Breast epithelium (tissue), 4 donors: ENCODE measurements around the gene CD44. TPM values are rescaled to one million over a fixed set of nuclear protein-coding genes. Genes with fewer than 3 reads are reported as not detected.
A peak's percentile ranks its signal among the peaks of the same experiment; 100 is the strongest.

Source experiments
- DNase-seq, 2 donors: peaks; one replicate each; pipeline ENCODE4 v3.0.0-alpha.2; 2019; ENCODE audit warnings: low spot score in 2 of 2
- H3K27ac ChIP-seq, 2 donors: fragments of 200-600 bp; sonication (generic) in 1 of 2; one replicate each; pipeline ENCODE4 v1.5.1; 2016 to 2019; ENCODE audit warnings: mild to moderate bottlenecking in 1 of 2
- H3K27me3 ChIP-seq, 2 donors: fragments of 200-600 bp; sonication (generic) in 1 of 2; one replicate each; pipeline versions ENCODE4 v1.5.1 to v1.6.0; 2017 to 2019; ENCODE audit warnings: control low read depth in 1 of 2, mild to moderate bottlenecking in 1 of 2
- H3K36me3 ChIP-seq: fragments of 200-600 bp; one replicate; pipeline ENCODE4 v1.5.1; 2019
- H3K4me1 ChIP-seq, 2 donors: fragments of 200-600 bp; sonication (generic); one replicate each; pipeline ENCODE4 v1.5.1; 2016 to 2019; ENCODE audit warnings: control low read depth in 1 of 2
- H3K4me3 ChIP-seq, 3 donors: fragments of 200-600 bp; sonication (generic); 1 replicate in 2 of 3; 2 replicates in 1 of 3; pipeline ENCODE4 v1.5.1; 2016 to 2019; ENCODE audit warnings: mild to moderate bottlenecking in 3 of 3, moderate library complexity in 2 of 3
- H3K9me3 ChIP-seq, 2 donors: fragments of 200-600 bp; sonication (generic) in 1 of 2; one replicate each; pipeline ENCODE4 v1.5.1; 2016 to 2019; ENCODE audit warnings: control low read depth in 1 of 2
- POLR2A ChIP-seq: fragments of 450-650 bp; IDR thresholded peaks from one replicate; pipeline ENCODE4 v1.6.1; 2016; ENCODE audit warnings: antibody characterized with exemption, mild to moderate bottlenecking, moderate library complexity
- POLR2AphosphoS5 ChIP-seq, 3 donors: sonication (generic); formaldehyde crosslinking; IDR thresholded peaks; one replicate each; pipeline ENCODE4 v1.6.1; 2017; ENCODE audit warnings: antibody characterized with exemption in 3 of 3
- intact Hi-C: fragments of 100-400 bp; cut with DNase I; formaldehyde crosslinking; loops from one replicate; pipeline ENCODE4 v1.15.1; 2023; ENCODE audit warnings: low total_unique reads
- total RNA-seq, 3 donors: library from RNA; depleted of rRNA; stranded (reverse); fragments of >200 nt; gene quantifications; one replicate each; pipeline ENCODE4 v1.1.0, GENCODE V29; 2016
- TF ChIP-seq, protein P1 (sequence below), 3 donors: fragments of 450-650 bp; IDR thresholded peaks; one replicate each; pipeline ENCODE4 v1.5.1; 2016 to 2017; ENCODE audit warnings: antibody characterized with exemption in 3 of 3, mild to moderate bottlenecking in 3 of 3, moderate library complexity in 3 of 3

CD44 gene
- total RNA-seq, 3 donors from 2014 or later, result 255 to 348 (median 269) TPM

DNA sequence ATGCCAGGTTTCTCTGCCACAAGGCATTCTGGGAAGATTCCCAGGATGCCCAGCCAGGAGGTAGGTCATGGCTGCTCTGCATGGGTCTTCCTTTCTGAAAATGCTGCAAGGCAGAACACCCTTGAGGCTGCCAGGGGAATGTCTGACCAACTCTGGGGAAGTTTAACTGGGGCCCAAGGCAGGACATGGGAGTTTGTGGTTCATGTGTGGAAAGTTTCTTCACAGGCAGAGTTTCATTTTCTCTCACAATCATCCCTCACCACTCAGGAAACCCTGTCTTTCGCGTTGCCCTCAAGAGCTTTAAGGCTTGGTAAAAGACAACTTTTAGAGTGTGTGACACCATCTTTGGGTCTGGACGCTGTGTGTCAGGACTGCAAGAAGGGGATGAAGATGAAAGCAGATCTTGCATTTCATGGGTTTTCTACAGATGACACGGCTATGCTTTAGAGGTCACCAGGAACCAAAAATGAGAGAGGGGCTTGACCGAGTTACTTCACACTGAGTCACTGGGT lies 133.5 kb downstream of the CD44 start:
- DNase-seq, result no peak
- Histone ChIP-seq H3K9me3 (no peaks in the 10 kb centered on the region), H3K27ac (no peak overlapping the region), H3K36me3 (no peaks in the 10 kb centered on the region), H3K4me3 (no peak overlapping the region), H3K27me3 (no peaks in the 10 kb centered on the region), H3K4me1 (no peaks in the 10 kb centered on the region)
- intact Hi-C loops, result no loop called here
- TF ChIP-seq POLR2AphosphoS5 (IDR thresholded peaks at IDR 0.05) (no peak), POLR2A (no peak)
- TF ChIP-seq, protein P1, sequence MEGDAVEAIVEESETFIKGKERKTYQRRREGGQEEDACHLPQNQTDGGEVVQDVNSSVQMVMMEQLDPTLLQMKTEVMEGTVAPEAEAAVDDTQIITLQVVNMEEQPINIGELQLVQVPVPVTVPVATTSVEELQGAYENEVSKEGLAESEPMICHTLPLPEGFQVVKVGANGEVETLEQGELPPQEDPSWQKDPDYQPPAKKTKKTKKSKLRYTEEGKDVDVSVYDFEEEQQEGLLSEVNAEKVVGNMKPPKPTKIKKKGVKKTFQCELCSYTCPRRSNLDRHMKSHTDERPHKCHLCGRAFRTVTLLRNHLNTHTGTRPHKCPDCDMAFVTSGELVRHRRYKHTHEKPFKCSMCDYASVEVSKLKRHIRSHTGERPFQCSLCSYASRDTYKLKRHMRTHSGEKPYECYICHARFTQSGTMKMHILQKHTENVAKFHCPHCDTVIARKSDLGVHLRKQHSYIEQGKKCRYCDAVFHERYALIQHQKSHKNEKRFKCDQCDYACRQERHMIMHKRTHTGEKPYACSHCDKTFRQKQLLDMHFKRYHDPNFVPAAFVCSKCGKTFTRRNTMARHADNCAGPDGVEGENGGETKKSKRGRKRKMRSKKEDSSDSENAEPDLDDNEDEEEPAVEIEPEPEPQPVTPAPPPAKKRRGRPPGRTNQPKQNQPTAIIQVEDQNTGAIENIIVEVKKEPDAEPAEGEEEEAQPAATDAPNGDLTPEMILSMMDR (IDR thresholded peaks at IDR 0.05), result no peak

DNA sequence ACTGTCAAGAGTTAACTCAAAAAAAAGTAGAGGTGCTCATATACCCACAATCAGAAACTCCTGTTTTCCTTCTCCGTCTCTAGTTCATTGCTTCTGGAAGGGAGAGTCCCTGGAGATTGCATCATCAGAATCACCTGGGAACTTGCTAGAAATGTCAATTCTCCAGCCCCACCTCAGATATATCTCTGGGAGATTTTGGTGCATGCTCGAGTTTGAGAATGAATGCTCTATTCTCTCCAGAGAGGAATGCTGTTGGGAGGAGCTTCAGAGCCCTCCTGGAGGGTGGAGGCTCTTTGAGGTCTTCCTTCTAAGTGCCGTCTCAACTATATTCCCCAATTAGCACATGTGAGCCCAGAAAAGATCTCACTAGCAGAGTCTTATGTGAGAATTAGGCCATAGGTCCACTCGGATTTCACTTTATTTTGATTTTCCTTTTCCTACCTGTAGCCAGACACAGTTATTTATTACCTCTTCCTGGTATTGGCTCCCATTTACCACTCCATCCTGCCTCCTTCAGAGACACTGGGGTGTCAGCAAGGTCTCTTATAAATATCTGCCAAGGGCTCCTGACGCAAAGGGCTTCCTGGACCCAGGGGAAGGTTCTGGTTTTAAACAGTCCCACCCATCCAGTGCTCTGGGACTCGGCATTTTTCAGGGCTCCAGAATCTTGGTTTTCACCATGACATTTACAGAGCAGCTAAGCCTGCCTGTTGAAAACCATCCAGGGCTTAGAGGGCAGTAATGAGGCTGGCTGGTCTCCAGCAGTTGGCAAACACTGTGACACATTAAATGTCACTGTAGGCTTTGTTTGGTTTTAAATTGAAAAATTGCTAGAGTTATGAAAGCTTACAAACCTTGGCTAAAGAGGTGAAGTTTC lies 136.2 kb downstream of the CD44 start:
- Histone ChIP-seq H3K9me3 (no peaks in the 10 kb centered on the region), H3K4me3 (no peak overlapping the region), H3K36me3 (no peaks in the 10 kb centered on the region), H3K4me1 (no peaks in the 10 kb centered on the region), H3K27ac (peak overlapping the region; percentile 82 to 87), H3K27me3 (no peaks in the 10 kb centered on the region)
- intact Hi-C loops, result no loop called here
- peak; percentile 81 to 82 for DNase-seq
- no peak for TF ChIP-seq POLR2AphosphoS5 (IDR thresholded peaks at IDR 0.05)
- TF ChIP-seq, protein P1 (IDR thresholded peaks at IDR 0.05), result no peak
- no peak for TF ChIP-seq POLR2A

DNA sequence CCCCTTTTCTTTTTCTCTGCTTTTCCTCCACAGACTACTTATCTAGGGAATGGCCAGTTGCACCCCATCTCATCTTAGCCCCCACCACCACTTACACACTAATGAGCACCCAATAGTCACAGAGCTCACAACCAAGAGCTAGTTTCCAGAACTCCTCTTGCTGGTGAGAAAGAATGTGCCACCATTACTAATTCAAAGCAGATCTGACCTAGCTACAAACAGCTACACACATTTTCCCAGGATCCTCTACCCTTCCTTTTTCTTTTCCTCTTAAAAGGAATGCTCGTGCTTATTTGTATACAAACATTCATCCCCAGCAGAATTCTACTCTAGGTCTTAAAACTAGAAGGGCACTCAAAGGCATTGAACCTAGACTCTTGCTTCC lies 136.8 kb downstream of the CD44 start:
- no peak overlapping the region for H3K4me3 ChIP-seq
- H3K9me3 ChIP-seq, result no peaks in the 10 kb centered on the region
- DNase-seq, result no peak
- no peaks in the 10 kb centered on the region for H3K36me3 ChIP-seq
- H3K27me3 ChIP-seq, result no peaks in the 10 kb centered on the region
- no peaks in the 10 kb centered on the region for H3K4me1 ChIP-seq
- no peak for TF ChIP-seq POLR2AphosphoS5 (IDR thresholded peaks at IDR 0.05)
- TF ChIP-seq, protein P1 (IDR thresholded peaks at IDR 0.05), result no peak
- TF ChIP-seq POLR2A, result no peak
- intact Hi-C loops, result no loop called here
- peak overlapping the region; percentile 82 to 87 for H3K27ac ChIP-seq

DNA sequence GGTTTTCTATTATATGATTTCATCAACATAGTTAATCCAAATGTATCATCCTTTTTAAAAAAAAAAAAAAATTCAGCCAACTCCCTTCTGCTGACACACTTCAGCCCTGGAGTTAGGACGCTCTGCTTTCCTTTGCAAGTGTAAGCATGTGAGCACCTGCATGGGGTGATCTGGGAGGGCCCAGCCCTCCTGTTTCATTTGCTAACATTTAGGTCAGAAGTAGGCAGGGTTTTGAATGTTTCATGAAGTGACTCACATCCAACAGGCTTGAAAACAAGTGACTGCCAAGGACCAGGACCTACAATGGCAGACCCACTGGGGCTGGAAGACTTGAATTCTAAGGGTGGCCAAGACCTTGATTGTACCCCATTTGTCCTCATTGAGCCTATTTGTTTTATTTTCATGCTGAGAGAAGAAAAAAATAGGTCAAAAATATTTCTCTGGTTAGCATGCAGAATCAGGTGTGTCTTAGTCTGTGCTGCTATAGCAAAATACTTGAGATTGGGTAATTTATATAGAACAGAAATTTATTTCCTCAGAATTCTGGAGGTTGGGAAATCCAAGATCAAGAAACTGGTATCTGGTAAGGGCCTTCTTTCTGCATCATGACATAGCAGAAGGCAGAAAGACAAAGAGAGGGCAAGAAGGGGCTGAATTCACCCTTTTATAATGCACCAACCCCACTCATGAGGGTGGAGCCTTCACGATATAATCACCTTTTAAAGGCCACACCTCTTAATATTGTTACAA lies 137.6 kb downstream of the CD44 start:
- DNase-seq, result no peak
- TF ChIP-seq POLR2AphosphoS5 (IDR thresholded peaks at IDR 0.05) (no peak), POLR2A (no peak)
- TF ChIP-seq, protein P1 (IDR thresholded peaks at IDR 0.05), result no peak
- Histone ChIP-seq H3K9me3 (no peaks in the 10 kb centered on the region), H3K27me3 (no peaks in the 10 kb centered on the region), H3K27ac (peak overlapping the region; percentile 50 to 87), H3K36me3 (no peaks in the 10 kb centered on the region), H3K4me1 (no peaks in the 10 kb centered on the region), H3K4me3 (no peak overlapping the region)
- intact Hi-C loops, result no loop called here

DNA sequence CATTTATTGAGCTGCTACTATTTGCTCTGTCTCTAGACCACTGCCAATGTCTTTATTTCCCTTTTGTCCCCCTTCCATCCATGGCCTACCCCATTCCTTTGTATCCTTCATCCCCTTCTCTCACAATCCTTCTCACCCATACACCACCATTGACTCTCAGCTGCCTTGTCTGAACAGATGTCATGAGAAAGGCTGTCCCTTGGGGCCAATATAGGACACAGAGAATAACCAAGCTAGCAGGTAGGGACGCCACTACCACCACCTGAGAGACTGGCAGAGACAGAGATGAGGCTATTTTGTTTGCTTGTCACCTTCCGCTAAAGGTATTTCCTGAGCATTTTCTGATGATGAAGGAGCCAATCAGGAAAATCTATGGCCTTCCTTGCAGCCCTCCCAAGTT lies 138.9 kb downstream of the CD44 start:
- no peak for TF ChIP-seq POLR2A
- TF ChIP-seq, protein P1 (IDR thresholded peaks at IDR 0.05), result no peak
- TF ChIP-seq POLR2AphosphoS5 (IDR thresholded peaks at IDR 0.05), result no peak
- intact Hi-C loops, result no loop called here
- Histone ChIP-seq H3K36me3 (no peaks in the 10 kb centered on the region), H3K27ac (no peak overlapping the region), H3K27me3 (no peaks in the 10 kb centered on the region), H3K9me3 (no peaks in the 10 kb centered on the region), H3K4me3 (no peak overlapping the region), H3K4me1 (no peaks in the 10 kb centered on the region)
- no peak for DNase-seq
